GM23338 (cell line): ENCODE results near the gene TDO2. TPM values are rescaled to one million over a fixed set of nuclear protein-coding genes. Genes with fewer than 3 reads are reported as not detected.

ENCODE experiments used
- ATAC-seq: fragments of 200-7000 bp; cut with Tn5 transposase; 3 replicates; pipeline ENCODE4 v1.9.1; 2020
- DNase-seq: peaks from one replicate; pipeline ENCODE4 v3.0.0-alpha.2; 2015; ENCODE audit warnings: low spot score
- H2AFZ ChIP-seq: fragments of 200-600 bp; sonication (generic); 2 replicates; pipeline ENCODE4 v1.8.0; 2016; ENCODE audit warnings: antibody characterized with exemption, mild to moderate bottlenecking, moderate library complexity
- H3F3A ChIP-seq: fragments of 200-600 bp; sonication (generic); replicated peaks from 2 replicates; pipeline ENCODE4 v1.8.0; 2017; ENCODE audit warnings: antibody characterized with exemption, mixed run types, low read depth
- H3K27ac ChIP-seq: fragments of 200-600 bp; sonication (generic); 2 replicates; pipeline ENCODE4 v1.6.1; 2016; ENCODE audit warnings: low read depth
- H3K27me3 ChIP-seq: fragments of 200-600 bp; sonication (generic); 2 replicates; pipeline ENCODE4 v1.8.0; 2016; ENCODE audit warnings: mild to moderate bottlenecking, mixed run types, moderate library complexity; ENCODE audit not compliant: insufficient read depth
- H3K36me3 ChIP-seq: fragments of 200-600 bp; sonication (generic); 2 replicates; pipeline ENCODE4 v1.8.0; 2016; ENCODE audit warnings: mild to moderate bottlenecking; ENCODE audit not compliant: insufficient read depth
- H3K4me1 ChIP-seq: fragments of 200-600 bp; sonication (generic); 2 replicates; pipeline ENCODE4 v1.8.0; 2016; ENCODE audit warnings: mild to moderate bottlenecking, moderate library complexity; ENCODE audit not compliant: insufficient read depth
- H3K4me2 ChIP-seq: fragments of 200-600 bp; sonication (generic); 2 replicates; pipeline ENCODE4 v1.7.1; 2017; ENCODE audit warnings: mixed run types
- H3K4me3 ChIP-seq: fragments of 200-600 bp; sonication (generic); 2 replicates; pipeline ENCODE4 v1.6.1; 2016; ENCODE audit warnings: mixed run types
- H3K79me2 ChIP-seq: fragments of 200-600 bp; sonication (generic); replicated peaks from 2 replicates; pipeline ENCODE4 v1.8.0; 2017; ENCODE audit warnings: mild to moderate bottlenecking; ENCODE audit not compliant: insufficient read depth
- H3K9me2 ChIP-seq: fragments of 200-600 bp; sonication (generic); 2 replicates; pipeline ENCODE4 v1.8.0; 2017; ENCODE audit not compliant: insufficient read depth
- H4K20me1 ChIP-seq: fragments of 200-600 bp; sonication (generic); replicated peaks from 2 replicates; pipeline ENCODE4 v1.8.0; 2017; ENCODE audit warnings: mild to moderate bottlenecking; ENCODE audit not compliant: insufficient read depth
- H3K27ac Mint-ChIP-seq: 2 replicates; pipeline ENCODE4 v1.8.0; 2020; ENCODE audit warnings: inconsistent platforms, mild to moderate bottlenecking, moderate library complexity, mixed read lengths
- H3K27me3 Mint-ChIP-seq: 3 replicates; pipeline ENCODE4 v1.8.0; 2022; ENCODE audit warnings: low read depth, mild to moderate bottlenecking, moderate library complexity, mixed read lengths, inconsistent platforms; ENCODE audit not compliant: insufficient read depth, poor library complexity
- H3K36me3 Mint-ChIP-seq: 3 replicates; pipeline ENCODE4 v1.8.0; 2021; ENCODE audit warnings: low read depth, mild to moderate bottlenecking, inconsistent platforms, moderate library complexity, mixed read lengths
- H3K4me1 Mint-ChIP-seq: 3 replicates; pipeline ENCODE4 v1.8.0; 2020; ENCODE audit warnings: mild to moderate bottlenecking, inconsistent platforms, mixed read lengths
- H3K4me3 Mint-ChIP-seq: 3 replicates; pipeline ENCODE4 v1.8.0; 2021; ENCODE audit warnings: moderate library complexity, mild to moderate bottlenecking, inconsistent platforms, mixed read lengths
- H3K9me3 Mint-ChIP-seq: 3 replicates; pipeline ENCODE4 v1.8.0; 2020; ENCODE audit warnings: moderate library complexity, mild to moderate bottlenecking, inconsistent platforms, mixed read lengths
- CREB1 ChIP-seq: fragments of 250-450 bp; sonication (Bioruptor Pico); IDR thresholded peaks from 2 replicates; pipeline ENCODE4 v1.5.0; 2020; ENCODE audit warnings: low read depth, mild to moderate bottlenecking, moderate library complexity
- ETS1 ChIP-seq: IDR thresholded peaks from 2 replicates; pipeline ENCODE4 v1.6.1; 2016; ENCODE audit warnings: antibody characterized with exemption
- REST ChIP-seq: IDR thresholded peaks from one replicate; pipeline ENCODE4 v1.6.1; 2018; ENCODE audit warnings: antibody characterized with exemption; ENCODE audit not compliant: unreplicated experiment
- STAT1 ChIP-seq: IDR thresholded peaks from one replicate; pipeline ENCODE4 v1.6.1; 2016; ENCODE audit warnings: antibody characterized with exemption; ENCODE audit not compliant: unreplicated experiment
- ZNF462 ChIP-seq: fragments of 250-450 bp; sonication (Bioruptor Pico); IDR thresholded peaks from 2 replicates; pipeline ENCODE4 v1.5.0; 2020; ENCODE audit warnings: mild to moderate bottlenecking, moderate library complexity
- polyA plus RNA-seq: library from polyadenylated mRNA; unstranded; fragments of >200 nt; fragmentation: Nextera tagmentation; extraction: Ambion mirVana; gene quantifications from 2 replicates; pipeline ENCODE4 v1.2.1, GENCODE V29; 2016
- total RNA-seq: library from RNA; depleted of rRNA; stranded (reverse); fragments of >200 nt; shearing (Covaris generic); gene quantifications from 2 replicates; pipeline ENCODE4 v1.2.3, GENCODE V29; 2014

Gene TDO2
- total and polyA plus RNA-seq, 2 experiments from 2014 or later, result 0.10 TPM; not detected in 1

GRCh38 chr4:155941820-155942219 lies 38.3 kb downstream of the TDO2 start (continued):
- TF ChIP-seq ZNF462 (no peak), CREB1 (CRISPR knock-in tag) (no peak), STAT1 (no peak), ETS1 (no peak)

- H4K20me1 ChIP-seq, result no peaks in the 10 kb centered on the region
- no peak overlapping the region for H3K4me3 ChIP-seq
- H3K36me3 ChIP-seq, result no peaks in the 10 kb centered on the region
- H3F3A ChIP-seq, result no peaks in the 10 kb centered on the region
- Mint-ChIP-seq H3K4me3 (no peak overlapping the region), H3K4me1 (no peaks in the 10 kb centered on the region), H3K27ac (no peak overlapping the region), H3K9me3 (no peaks in the 10 kb centered on the region), H3K27me3 (no peaks in the 10 kb centered on the region), H3K36me3 (no peaks in the 10 kb centered on the region)
- DNase-seq (no peak), ATAC-seq (no peak)
- no peaks in the 10 kb centered on the region for H3K4me1 ChIP-seq
- no peak overlapping the region for H3K27ac ChIP-seq
- no peaks in the 10 kb centered on the region for H3K79me2 ChIP-seq
- H3K27me3 ChIP-seq, result no peaks in the 10 kb centered on the region
- no peak overlapping the region for H2AFZ ChIP-seq
- no peak overlapping the region for H3K4me2 ChIP-seq
- no peak for TF ChIP-seq REST
- no peaks in the 10 kb centered on the region for H3K9me2 ChIP-seq
Measured at GRCh38 chr4:155943605-155944291, 40.3 kb downstream of the TDO2 start.
